GM12875 (cell line): ENCODE measurements around the gene CTIF.

ENCODE experiments used
- H3K4me3 ChIP-seq: one replicate; pipeline ENCODE4 v1.5.1; 2011; ENCODE audit warnings: low read depth, low read length, control low read depth
- TF ChIP-seq, protein P1 (sequence below): IDR thresholded peaks from 2 replicates; pipeline ENCODE4 v1.5.1; 2011; ENCODE audit warnings: low read depth, mild to moderate bottlenecking, control low read depth, inconsistent platforms, low read length, moderate library complexity, borderline replicate concordance; ENCODE audit not compliant: insufficient read depth

Gene CTIF

DNA sequence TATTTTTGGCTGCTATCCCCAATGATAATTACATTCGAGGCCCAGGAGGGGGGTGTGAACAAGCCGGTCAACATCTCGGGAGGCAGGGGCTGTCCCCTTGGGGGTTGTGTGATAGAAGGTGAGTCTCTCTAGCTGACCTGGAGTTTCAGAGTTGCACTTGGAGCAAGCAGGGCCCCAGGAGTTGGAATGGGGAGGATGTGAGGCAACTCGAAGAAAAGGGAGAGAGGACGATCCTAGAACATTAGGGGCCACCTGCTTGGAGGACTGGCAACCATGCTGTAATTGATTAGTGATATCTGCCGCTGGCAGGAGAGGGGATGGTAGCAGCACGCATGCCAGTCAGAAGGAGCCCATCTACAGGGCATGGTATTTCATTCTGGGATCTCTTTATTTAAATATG, 122.6 kb downstream of the CTIF start:
- TF ChIP-seq, protein P1, sequence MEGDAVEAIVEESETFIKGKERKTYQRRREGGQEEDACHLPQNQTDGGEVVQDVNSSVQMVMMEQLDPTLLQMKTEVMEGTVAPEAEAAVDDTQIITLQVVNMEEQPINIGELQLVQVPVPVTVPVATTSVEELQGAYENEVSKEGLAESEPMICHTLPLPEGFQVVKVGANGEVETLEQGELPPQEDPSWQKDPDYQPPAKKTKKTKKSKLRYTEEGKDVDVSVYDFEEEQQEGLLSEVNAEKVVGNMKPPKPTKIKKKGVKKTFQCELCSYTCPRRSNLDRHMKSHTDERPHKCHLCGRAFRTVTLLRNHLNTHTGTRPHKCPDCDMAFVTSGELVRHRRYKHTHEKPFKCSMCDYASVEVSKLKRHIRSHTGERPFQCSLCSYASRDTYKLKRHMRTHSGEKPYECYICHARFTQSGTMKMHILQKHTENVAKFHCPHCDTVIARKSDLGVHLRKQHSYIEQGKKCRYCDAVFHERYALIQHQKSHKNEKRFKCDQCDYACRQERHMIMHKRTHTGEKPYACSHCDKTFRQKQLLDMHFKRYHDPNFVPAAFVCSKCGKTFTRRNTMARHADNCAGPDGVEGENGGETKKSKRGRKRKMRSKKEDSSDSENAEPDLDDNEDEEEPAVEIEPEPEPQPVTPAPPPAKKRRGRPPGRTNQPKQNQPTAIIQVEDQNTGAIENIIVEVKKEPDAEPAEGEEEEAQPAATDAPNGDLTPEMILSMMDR, result no peak
- no peak overlapping the region for H3K4me3 ChIP-seq

DNA sequence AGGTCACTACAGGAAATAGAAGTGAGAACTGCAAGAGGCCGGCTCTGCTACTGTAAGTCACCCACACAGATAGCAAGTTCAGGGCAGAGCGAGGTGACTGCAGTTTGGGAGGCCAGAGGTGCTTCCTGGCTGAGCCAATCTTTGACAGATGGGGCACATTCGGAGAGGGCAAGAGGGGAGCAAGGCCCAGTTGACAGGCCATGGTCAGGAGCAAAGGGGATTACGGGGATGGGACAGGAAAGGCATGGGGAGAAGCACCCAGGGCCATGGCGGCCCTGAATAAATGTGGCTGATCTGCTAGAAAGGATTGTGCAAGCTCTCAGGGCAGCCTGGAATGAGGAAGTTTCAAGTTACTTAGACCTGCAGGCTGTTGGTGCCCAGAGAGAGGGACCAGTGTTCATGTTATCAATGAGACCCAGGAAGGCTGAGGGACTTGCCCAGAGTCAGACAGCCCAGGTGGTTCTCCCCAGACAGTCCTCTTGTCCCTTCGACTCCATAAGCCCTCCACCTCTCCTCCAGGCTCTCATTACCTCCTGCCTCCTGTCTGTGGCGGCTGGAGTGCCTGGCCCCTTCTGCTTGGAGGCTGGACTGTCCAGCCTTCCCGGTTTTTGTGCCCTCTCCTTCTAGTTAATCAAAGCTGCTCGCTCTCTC, 123.3 kb downstream of the CTIF start:
- no peak overlapping the region for H3K4me3 ChIP-seq
- TF ChIP-seq, protein P1, result no peak

DNA sequence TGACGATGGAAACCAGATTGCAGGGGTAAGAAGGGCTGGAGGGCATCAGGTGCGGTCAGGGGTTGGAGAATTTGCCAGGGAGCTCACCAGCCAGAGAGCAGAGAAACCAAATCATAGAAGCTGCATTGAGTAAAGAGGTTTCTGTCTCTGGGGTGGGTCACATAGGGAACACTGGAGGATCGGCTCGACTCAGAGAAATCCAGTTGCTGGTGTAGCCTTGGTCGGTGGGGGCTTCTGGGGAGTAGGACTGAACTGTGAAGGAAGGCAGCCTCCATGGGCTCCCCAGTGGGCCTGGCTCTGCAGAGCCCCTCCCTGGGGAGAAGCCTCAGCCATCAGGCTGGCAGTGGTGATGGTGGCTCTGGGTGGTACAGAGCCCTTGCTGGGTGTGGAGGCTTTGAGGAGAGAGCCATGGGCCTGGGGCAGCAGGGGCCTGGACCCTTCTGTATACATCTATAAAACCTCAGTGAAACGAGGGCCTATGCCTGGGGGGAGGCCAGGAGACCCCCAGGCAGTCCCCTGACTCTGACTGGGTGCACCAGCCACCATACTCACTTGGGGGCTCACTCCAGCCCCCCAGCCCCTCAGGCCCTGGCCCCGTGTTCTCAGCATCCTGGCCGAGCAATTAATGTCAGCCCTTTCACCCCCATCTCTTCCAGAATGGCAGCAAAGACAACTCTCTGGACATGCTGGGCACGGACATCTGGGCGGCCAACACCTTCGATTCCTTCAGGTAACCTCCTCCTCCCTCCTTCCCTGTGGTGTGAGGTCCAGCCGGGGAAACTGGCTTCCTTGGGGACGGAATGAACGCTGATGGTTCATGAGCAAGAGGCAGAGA, 124.5 kb downstream of the CTIF start:
- H3K4me3 ChIP-seq, result no peak overlapping the region
- TF ChIP-seq, protein P1, result no peak

DNA sequence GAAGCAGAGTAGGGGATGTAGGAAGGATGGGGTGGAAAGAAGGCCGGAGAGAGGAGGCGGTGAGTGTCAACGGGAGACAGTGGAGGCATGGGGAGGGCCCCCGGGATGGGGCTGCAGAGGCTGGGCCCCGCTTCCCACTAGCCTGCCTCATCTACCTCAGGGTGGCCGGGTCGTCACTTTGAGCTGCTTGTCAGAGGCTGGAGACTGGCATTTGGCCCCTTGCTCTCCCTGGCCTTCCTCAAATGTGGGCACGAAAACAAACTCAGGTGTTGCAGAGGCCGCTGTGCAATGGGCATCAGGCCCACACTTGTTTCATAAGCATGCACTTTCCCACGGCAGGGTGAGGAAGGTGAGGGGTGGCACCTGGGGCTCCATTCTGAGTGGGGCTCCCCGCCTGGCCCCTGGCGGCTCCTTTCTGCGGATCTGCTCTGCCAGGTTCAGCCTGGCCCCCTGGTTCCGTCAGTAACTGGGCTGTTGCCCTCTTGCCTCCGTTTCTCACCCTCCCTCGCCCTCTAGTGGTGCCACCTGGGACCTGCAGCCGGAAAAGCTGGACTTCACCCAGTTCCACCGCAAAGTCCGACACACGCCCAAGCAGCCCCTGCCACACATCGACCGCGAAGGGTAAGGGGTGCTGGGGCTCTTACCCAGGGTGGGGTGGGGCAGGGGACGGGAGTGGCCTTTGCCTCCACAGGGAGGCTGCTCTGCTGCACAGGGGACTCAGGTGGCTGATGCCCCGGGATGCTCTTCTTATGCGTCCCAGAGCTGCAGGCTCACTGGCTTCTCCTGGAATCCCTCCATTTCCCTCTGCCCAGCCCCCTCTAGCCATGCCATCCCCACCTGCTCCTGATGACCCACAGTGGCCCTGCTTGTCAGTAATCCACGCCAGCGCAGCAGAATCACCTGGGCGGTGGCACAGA, 125.4 kb downstream of the CTIF start:
- TF ChIP-seq, protein P1, result peak; percentile 92
- H3K4me3 ChIP-seq, result no peak overlapping the region

DNA sequence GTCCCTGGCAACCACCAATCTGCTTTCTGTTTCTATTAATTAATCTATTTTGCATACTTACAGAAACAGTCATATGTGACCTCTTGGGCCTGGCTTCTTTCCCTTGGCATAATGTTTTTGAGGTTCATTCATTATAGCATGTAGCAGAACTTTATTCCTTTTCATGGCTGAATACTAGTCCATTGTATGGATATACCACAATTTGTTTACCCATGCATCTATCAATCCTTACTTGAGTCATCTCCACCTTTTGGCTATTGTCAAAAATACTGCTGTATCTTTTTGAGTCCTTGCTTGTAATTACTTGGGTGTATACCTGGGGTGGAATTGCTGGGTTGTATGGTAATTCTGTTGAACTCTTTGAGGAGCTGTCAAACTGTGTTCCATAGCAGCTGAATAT, 126.8 kb downstream of the CTIF start:
- TF ChIP-seq, protein P1, result no peak
- no peak overlapping the region for H3K4me3 ChIP-seq

DNA sequence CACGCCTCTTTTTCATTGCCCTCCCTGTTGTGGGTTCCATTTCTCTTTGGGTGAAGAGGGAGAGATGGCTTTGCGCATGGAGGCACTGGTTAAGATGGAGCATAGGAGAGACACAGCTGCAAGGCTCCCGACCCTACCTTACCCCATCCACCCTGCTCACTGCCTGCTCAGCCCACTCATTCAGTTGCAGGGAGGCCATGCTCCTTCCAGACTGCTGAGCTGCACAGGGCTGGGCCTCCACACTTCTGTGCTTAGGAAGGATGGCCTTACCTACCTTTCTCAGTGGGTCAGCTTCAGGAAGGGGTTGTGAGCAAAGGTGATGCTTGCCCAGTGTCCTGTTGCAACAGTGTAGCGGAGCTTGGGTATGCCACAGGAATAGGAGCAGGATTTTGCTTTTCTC, 127.8 kb downstream of the CTIF start:
- TF ChIP-seq, protein P1, result no peak
- H3K4me3 ChIP-seq, result no peak overlapping the region
